PC-3 (cell line): Measurements from ENCODE around the gene SIL1. TPM values are rescaled to one million over a fixed set of nuclear protein-coding genes. Genes with fewer than 3 reads are reported as not detected.

Experiments used
- ATAC-seq: fragments of 200-7000 bp; cut with Tn5 transposase; 2 replicates; pipeline ENCODE4 v1.9.1; 2020; ENCODE audit warnings: mild to moderate bottlenecking, moderate library complexity
- BruUV-seq: library from RNA; stranded (reverse); fragments of 400-500 nt; replicated peaks from 2 replicates; lab custom pipeline; 2021; lab: Mats Ljungman, UMichigan
- CTCF ChIA-PET: fragments of 300-600 bp; sonication (Branson Sonifier 250); formaldehyde crosslinking; loops from one replicate; lab custom pipeline; 2022; ENCODE audit warnings: antibody characterized with exemption; lab: Charles Lee
- POLR2A ChIA-PET: fragments of 300-600 bp; sonication (Branson Sonifier 250); formaldehyde crosslinking; loops from one replicate; lab custom pipeline; 2022; ENCODE audit warnings: antibody characterized with exemption; ENCODE audit not compliant: unreplicated experiment; lab: Charles Lee
- DNase-seq: peaks from one replicate; pipeline ENCODE4 v3.0.0-alpha.2; 2015
- H2AFZ ChIP-seq: fragments of 300-600 bp; sonication (generic); 2 replicates; pipeline ENCODE4 v1.6.0; 2016; ENCODE audit warnings: antibody characterized with exemption, low read length
- H3F3A ChIP-seq: fragments of 300-600 bp; sonication (generic); one replicate; pipeline ENCODE4 v1.6.0; 2017; ENCODE audit warnings: antibody characterized with exemption, low read length, control low read depth, mild to moderate bottlenecking; ENCODE audit not compliant: unreplicated experiment
- H3K27ac ChIP-seq: fragments of 300-600 bp; sonication (generic); 2 replicates; pipeline ENCODE4 v1.5.1; 2016; ENCODE audit warnings: mild to moderate bottlenecking, low read length
- H3K27me3 ChIP-seq: fragments of 300-600 bp; sonication (generic); 2 replicates; pipeline ENCODE4 v1.6.1; 2016; ENCODE audit warnings: low read length, mixed read lengths
- H3K36me3 ChIP-seq: fragments of 300-600 bp; sonication (generic); 2 replicates; pipeline ENCODE4 v1.6.1; 2016; ENCODE audit warnings: low read depth, mixed run types, low read length, mixed read lengths
- H3K4me1 ChIP-seq: fragments of 300-600 bp; sonication (generic); 2 replicates; pipeline ENCODE4 v1.5.1; 2016; ENCODE audit warnings: low read length; ENCODE audit not compliant: insufficient read depth
- H3K4me2 ChIP-seq: fragments of 300-600 bp; sonication (generic); 2 replicates; pipeline ENCODE4 v1.6.0; 2016; ENCODE audit warnings: low read length
- H3K4me3 ChIP-seq: fragments of 300-600 bp; sonication (generic); 2 replicates; pipeline ENCODE4 v1.5.1; 2016; ENCODE audit warnings: mild to moderate bottlenecking, low read length, mixed read lengths
- H3K79me2 ChIP-seq: fragments of 300-600 bp; sonication (generic); 2 replicates; pipeline ENCODE4 v1.6.1; 2017; ENCODE audit warnings: low read length, mixed read lengths
- H3K9ac ChIP-seq: fragments of 300-600 bp; sonication (generic); 2 replicates; pipeline ENCODE4 v1.6.0; 2016; ENCODE audit warnings: mild to moderate bottlenecking, low read length
- H3K9me2 ChIP-seq: fragments of 300-600 bp; sonication (generic); replicated peaks from 2 replicates; pipeline ENCODE4 v1.6.1; 2016; ENCODE audit warnings: mixed run types, low read length, mixed read lengths
- H3K9me3 ChIP-seq: fragments of 300-600 bp; sonication (generic); 2 replicates; pipeline ENCODE4 v1.6.1; 2016; ENCODE audit warnings: low read length, mixed read lengths
- H4K20me1 ChIP-seq: fragments of 300-600 bp; sonication (generic); 2 replicates; pipeline ENCODE4 v1.6.1; 2016; ENCODE audit warnings: low read length, mixed read lengths
- EZH2 ChIP-seq: fragments of 300-600 bp; sonication (generic); IDR thresholded peaks from one replicate; pipeline ENCODE4 v1.6.1; 2017; ENCODE audit warnings: antibody characterized with exemption, mild to moderate bottlenecking, low read length; ENCODE audit not compliant: unreplicated experiment
- EZH2phosphoT487 ChIP-seq: fragments of 300-600 bp; sonication (generic); IDR thresholded peaks from 2 replicates; pipeline ENCODE4 v1.6.1; 2018; ENCODE audit warnings: mild to moderate bottlenecking, antibody characterized with exemption, low read length, borderline replicate concordance
- intact Hi-C: fragments of 100-400 bp; cut with micrococcal nuclease; formaldehyde crosslinking; loops from 2 replicates; pipeline ENCODE4 v1.9.0; 2023
- total RNA-seq: library from RNA; depleted of rRNA; stranded (reverse); fragments of >200 nt; gene quantifications from 2 replicates; pipeline ENCODE4 v1.2.3, GENCODE V29; 2014
- TF ChIP-seq, protein P1 (sequence below): fragments of 300-600 bp; sonication (generic); conservative IDR thresholded peaks from 2 replicates; pipeline ENCODE4 v1.5.1; 2017; ENCODE audit warnings: antibody characterized with exemption, low read depth, mild to moderate bottlenecking, low read length

SIL1 gene
- total RNA-seq, 1 experiment from 2014 or later, result 7.9 TPM

GRCh38 chr5:139147483-139148087 lies 50.6 kb downstream of the SIL1 start:
- no peaks in the 10 kb centered on the region for H3K9me2 ChIP-seq
- H3K27me3 ChIP-seq, result no peaks in the 10 kb centered on the region
- DNase-seq, result no peak
- H3F3A ChIP-seq, result no peaks in the 10 kb centered on the region
- H3K79me2 ChIP-seq, result no peaks in the 10 kb centered on the region
- H3K9ac ChIP-seq, result no peak overlapping the region
- H3K36me3 ChIP-seq, result no peaks in the 10 kb centered on the region
- 0 out of 2 replicates have a peak, but pooled peaks cover 3% of the 10 kb centered on the region for H4K20me1 ChIP-seq
- ChIA-PET POLR2A (no interaction called here), CTCF (no interaction called here)
- no TSS peak for BruUV-seq
- H3K4me1 ChIP-seq, result peaks cover 12% of the 10 kb centered on the region
- H3K4me3 ChIP-seq, result no peak overlapping the region
- H2AFZ ChIP-seq, result no peak overlapping the region
- no peak overlapping the region for H3K4me2 ChIP-seq
- TF ChIP-seq, protein P1, sequence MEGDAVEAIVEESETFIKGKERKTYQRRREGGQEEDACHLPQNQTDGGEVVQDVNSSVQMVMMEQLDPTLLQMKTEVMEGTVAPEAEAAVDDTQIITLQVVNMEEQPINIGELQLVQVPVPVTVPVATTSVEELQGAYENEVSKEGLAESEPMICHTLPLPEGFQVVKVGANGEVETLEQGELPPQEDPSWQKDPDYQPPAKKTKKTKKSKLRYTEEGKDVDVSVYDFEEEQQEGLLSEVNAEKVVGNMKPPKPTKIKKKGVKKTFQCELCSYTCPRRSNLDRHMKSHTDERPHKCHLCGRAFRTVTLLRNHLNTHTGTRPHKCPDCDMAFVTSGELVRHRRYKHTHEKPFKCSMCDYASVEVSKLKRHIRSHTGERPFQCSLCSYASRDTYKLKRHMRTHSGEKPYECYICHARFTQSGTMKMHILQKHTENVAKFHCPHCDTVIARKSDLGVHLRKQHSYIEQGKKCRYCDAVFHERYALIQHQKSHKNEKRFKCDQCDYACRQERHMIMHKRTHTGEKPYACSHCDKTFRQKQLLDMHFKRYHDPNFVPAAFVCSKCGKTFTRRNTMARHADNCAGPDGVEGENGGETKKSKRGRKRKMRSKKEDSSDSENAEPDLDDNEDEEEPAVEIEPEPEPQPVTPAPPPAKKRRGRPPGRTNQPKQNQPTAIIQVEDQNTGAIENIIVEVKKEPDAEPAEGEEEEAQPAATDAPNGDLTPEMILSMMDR, result no peak
- no peak for TF ChIP-seq EZH2
- TF ChIP-seq EZH2phosphoT487, result no peak
- no peak overlapping the region for H3K27ac ChIP-seq
- H3K9me3 ChIP-seq, result no peaks in the 10 kb centered on the region
- intact Hi-C loops, result no loop called here
- ATAC-seq, result no peak

DNA sequence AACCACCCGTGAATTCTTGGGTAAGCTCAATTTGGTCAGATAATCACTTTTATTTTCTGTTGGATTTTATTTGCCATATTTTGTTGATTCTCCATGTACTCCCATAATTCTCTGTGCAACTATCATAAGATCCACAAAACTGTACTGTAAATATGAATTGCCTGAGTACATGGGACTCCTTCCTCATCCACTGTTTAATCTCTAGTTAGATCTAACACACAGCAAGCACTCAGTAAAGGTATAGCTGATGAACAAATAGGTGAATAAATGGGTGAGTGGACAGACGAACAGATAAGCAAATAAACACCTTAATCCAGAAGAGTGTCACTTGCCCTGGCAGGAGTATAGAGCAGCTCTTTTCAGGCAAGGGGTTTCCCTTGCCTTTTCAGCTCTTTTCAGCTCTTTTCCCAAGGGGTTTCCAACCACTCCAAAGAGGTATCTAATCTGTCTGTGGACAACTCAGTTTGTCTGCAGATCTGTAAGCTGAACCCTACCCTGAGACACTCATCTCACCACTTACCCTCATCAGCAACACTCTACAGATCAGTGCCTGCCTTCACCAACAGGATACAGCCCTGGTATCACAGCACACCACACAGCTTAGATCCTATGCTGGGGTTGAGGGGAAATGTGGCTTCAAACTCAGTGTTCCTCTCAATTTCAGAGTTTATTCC lies 51.2 kb downstream of the SIL1 start:
- Histone ChIP-seq H3F3A (no peaks in the 10 kb centered on the region), H3K9ac (no peak overlapping the region), H3K4me2 (no peak overlapping the region), H3K27me3 (no peaks in the 10 kb centered on the region), H3K79me2 (no peaks in the 10 kb centered on the region), H3K4me1 (peaks cover 12% of the 10 kb centered on the region), H3K9me3 (no peaks in the 10 kb centered on the region), H3K9me2 (no peaks in the 10 kb centered on the region), H3K27ac (no peak overlapping the region), H3K36me3 (no peaks in the 10 kb centered on the region), H2AFZ (no peak overlapping the region), H4K20me1 (0 out of 2 replicates have a peak, but pooled peaks cover 3% of the 10 kb centered on the region), H3K4me3 (no peak overlapping the region)
- intact Hi-C loops, result no loop called here
- DNase-seq (no peak), ATAC-seq (no peak)
- POLR2A ChIA-PET, result no interaction called here
- no peak for TF ChIP-seq EZH2phosphoT487
- TF ChIP-seq EZH2, result no peak
- TF ChIP-seq, protein P1, result no peak
- BruUV-seq, result no TSS peak
- CTCF ChIA-PET, result no interaction called here
